Endothelial cell of umbilical vein (primary cell): ENCODE data around the gene C1QL4. TPM values are rescaled to one million over a fixed set of nuclear protein-coding genes. Genes with fewer than 3 reads are reported as not detected.

Experiments used
- BruUV-seq: library from RNA; stranded (reverse); fragments of 400-500 nt; replicated peaks from 2 replicates; lab custom pipeline; 2021; lab: Mats Ljungman, UMichigan
- CTCF ChIA-PET: fragments of 300-600, 350-600 bp; sonication (Branson Sonifier 250); formaldehyde crosslinking; loops from one replicate; lab custom pipeline; 2021; ENCODE audit warnings: antibody characterized with exemption, inconsistent platforms; lab: Charles Lee
- POLR2A ChIA-PET: fragments of 300-600, 350-600 bp; sonication (Branson Sonifier 250); formaldehyde crosslinking; loops from one replicate; lab custom pipeline; 2021; ENCODE audit warnings: antibody characterized with exemption, inconsistent platforms; lab: Charles Lee
- DNase-seq: peaks from one replicate; pipeline ENCODE4 v3.0.0-alpha.2; 2011; ENCODE audit warnings: low read depth, low spot score
- FAIRE-seq: peaks from 2 replicates; lab custom pipeline; 2011; peaks lifted over from hg19 to GRCh38; lab: Jason Lieb, UNC
- H2AFZ ChIP-seq: 2 replicates; pipeline ENCODE4 v1.6.0; 2012; ENCODE audit warnings: low read depth, low read length, control low read depth, inconsistent platforms
- H3K27ac ChIP-seq: 2 replicates; pipeline ENCODE4 v1.5.1; 2011; ENCODE audit warnings: low read depth, mild to moderate bottlenecking, control low read depth, low read length, moderate library complexity; ENCODE audit not compliant: insufficient read depth
- H3K27me3 ChIP-seq, 2 experiments: 2 replicates each; pipeline versions ENCODE4 v1.6.0 to v1.6.1; 2011; ENCODE audit warnings: low read length in 2 of 2, mixed read lengths in 1 of 2; ENCODE audit not compliant: control insufficient read depth in 2 of 2, insufficient read depth in 2 of 2
- H3K36me3 ChIP-seq, 2 experiments: 2 replicates in 1 of 2; 3 replicates in 1 of 2; pipeline ENCODE4 v1.5.1; 2011; ENCODE audit warnings: low read length in 2 of 2, mild to moderate bottlenecking in 1 of 2, moderate library complexity in 1 of 2; ENCODE audit not compliant: control insufficient read depth in 2 of 2, insufficient read depth in 2 of 2; ENCODE audit errors: extremely low read depth in 1 of 2
- H3K4me1 ChIP-seq: 3 replicates; pipeline ENCODE4 v1.5.1; 2011; ENCODE audit warnings: mild to moderate bottlenecking, low read length; ENCODE audit not compliant: control insufficient read depth, insufficient read depth; ENCODE audit errors: extremely low read depth
- H3K4me2 ChIP-seq: 2 replicates; pipeline ENCODE4 v1.6.1; 2011; ENCODE audit warnings: low read length, control low read depth, mixed read lengths; ENCODE audit not compliant: insufficient read depth
- H3K4me3 ChIP-seq, 3 experiments: fragments of 200-600 bp in 1 of 3; sonication (generic), shearing (Covaris generic) in 1 of 3; replicated peaks in 1 of 3; 2 replicates each; pipeline ENCODE4 v1.5.1; 2011 to 2016; ENCODE audit warnings: control low read depth in 3 of 3, low read length in 3 of 3, mild to moderate bottlenecking in 2 of 3, inconsistent platforms in 1 of 3, low read depth in 1 of 3, moderate library complexity in 1 of 3; ENCODE audit not compliant: insufficient read depth in 1 of 3
- H3K79me2 ChIP-seq: 2 replicates; pipeline ENCODE4 v1.6.0; 2012; ENCODE audit warnings: low read length, inconsistent platforms; ENCODE audit not compliant: control insufficient read depth, insufficient read depth
- H3K9ac ChIP-seq: replicated peaks from 2 replicates; pipeline ENCODE3; 2011; ENCODE audit warnings: low read length, control low read depth; ENCODE audit not compliant: insufficient read depth; ENCODE audit errors: extremely low read depth
- H3K9me1 ChIP-seq: replicated peaks from 3 replicates; pipeline ENCODE4 v1.6.0; 2011; ENCODE audit warnings: mild to moderate bottlenecking, low read length; ENCODE audit not compliant: control insufficient read depth, insufficient read depth; ENCODE audit errors: extremely low read depth
- H3K9me3 ChIP-seq: replicated peaks from 2 replicates; pipeline ENCODE4 v1.5.1; 2012; ENCODE audit warnings: low read length, inconsistent platforms; ENCODE audit not compliant: control insufficient read depth, insufficient read depth
- H4K20me1 ChIP-seq: replicated peaks from 2 replicates; pipeline ENCODE3; 2011; ENCODE audit warnings: mild to moderate bottlenecking, low read length; ENCODE audit not compliant: control insufficient read depth, insufficient read depth; ENCODE audit errors: extremely low read depth
- EZH2 ChIP-seq: IDR thresholded peaks from 2 replicates; pipeline ENCODE4 v1.6.1; 2012; ENCODE audit warnings: borderline replicate concordance, low read depth, mild to moderate bottlenecking, moderate library complexity, low read length, inconsistent platforms; ENCODE audit not compliant: severe bottlenecking
- FOS ChIP-seq: IDR thresholded peaks from 2 replicates; pipeline ENCODE4 v1.6.1; 2011; ENCODE audit warnings: mild to moderate bottlenecking, low read length, moderate library complexity, borderline replicate concordance; ENCODE audit not compliant: insufficient read depth
- GATA2 ChIP-seq: IDR thresholded peaks from 2 replicates; pipeline ENCODE4 v1.7.0; 2011; ENCODE audit warnings: low read depth, mild to moderate bottlenecking, moderate library complexity, mixed read lengths, low read length; ENCODE audit not compliant: insufficient read length, insufficient read depth
- JUN ChIP-seq: IDR thresholded peaks from 2 replicates; pipeline ENCODE4 v1.6.1; 2011; ENCODE audit warnings: borderline replicate concordance, low read depth; ENCODE audit not compliant: insufficient read length, insufficient read depth
- MYC ChIP-seq: IDR thresholded peaks from one replicate; pipeline ENCODE4 v1.6.1; 2011; ENCODE audit warnings: mild to moderate bottlenecking, low read depth, low read length
- POLR2A ChIP-seq: IDR thresholded peaks from 2 replicates; pipeline ENCODE4 v1.6.1; 2012; ENCODE audit warnings: low read depth, mild to moderate bottlenecking, control low read depth, low read length
- POLR2AphosphoS5 ChIP-seq: IDR thresholded peaks from 2 replicates; pipeline ENCODE4 v1.6.1; 2012; ENCODE audit warnings: low read depth, mild to moderate bottlenecking, control low read depth, low read length, moderate library complexity; ENCODE audit not compliant: insufficient read depth
- dilution Hi-C: fragments of 300-500 bp; cut with MboI; formaldehyde crosslinking; loops from one replicate; pipeline ENCODE4 v1.15.0; 2019; ENCODE audit warnings: low sequenced_read_pairs; ENCODE audit not compliant: extremely low pct_ligation_motif_present
- intact Hi-C: fragments of 100-400 bp; cut with micrococcal nuclease; formaldehyde crosslinking; loops from one replicate; pipeline ENCODE4 v1.10.0; 2022
- polyA plus RNA-seq, 4 experiments: library from polyadenylated mRNA; depleted of rRNA in 3 of 4; stranded (reverse) in 3 of 4; unstranded in 1 of 4; fragments of >200 nt; gene quantifications; 2 replicates each; pipeline versions ENCODE4 v1.2.1 to v1.2.3, GENCODE V29; 2011 to 2012; ENCODE audit warnings: missing spikeins in 1 of 4
- total RNA-seq: library from RNA; stranded (reverse); gene quantifications from 2 replicates; pipeline ENCODE4 v1.2.3, GENCODE V29; 2021
- TF ChIP-seq, protein P1 (sequence below): IDR thresholded peaks from 2 replicates; pipeline ENCODE4 v1.6.1; 2011; ENCODE audit not compliant: insufficient read depth, insufficient read length
- TF ChIP-seq, protein P2 (sequence below), 2 donors: IDR thresholded peaks; 1 replicate in 1 of 2; 2 replicates in 1 of 2; pipeline ENCODE4 v1.5.1; 2011; ENCODE audit warnings: low read length in 2 of 2, mild to moderate bottlenecking in 2 of 2, moderate library complexity in 2 of 2, control low read depth in 1 of 2, inconsistent platforms in 1 of 2, low read depth in 1 of 2; ENCODE audit not compliant: insufficient read depth in 1 of 2; ENCODE audit errors: extremely low read depth in 1 of 2

The C1QL4 gene
- total and polyA plus RNA-seq, 2 donors (not counting 3 experiments of a cell fraction or from before 2014, with no cell fraction given): not detected

DNA sequence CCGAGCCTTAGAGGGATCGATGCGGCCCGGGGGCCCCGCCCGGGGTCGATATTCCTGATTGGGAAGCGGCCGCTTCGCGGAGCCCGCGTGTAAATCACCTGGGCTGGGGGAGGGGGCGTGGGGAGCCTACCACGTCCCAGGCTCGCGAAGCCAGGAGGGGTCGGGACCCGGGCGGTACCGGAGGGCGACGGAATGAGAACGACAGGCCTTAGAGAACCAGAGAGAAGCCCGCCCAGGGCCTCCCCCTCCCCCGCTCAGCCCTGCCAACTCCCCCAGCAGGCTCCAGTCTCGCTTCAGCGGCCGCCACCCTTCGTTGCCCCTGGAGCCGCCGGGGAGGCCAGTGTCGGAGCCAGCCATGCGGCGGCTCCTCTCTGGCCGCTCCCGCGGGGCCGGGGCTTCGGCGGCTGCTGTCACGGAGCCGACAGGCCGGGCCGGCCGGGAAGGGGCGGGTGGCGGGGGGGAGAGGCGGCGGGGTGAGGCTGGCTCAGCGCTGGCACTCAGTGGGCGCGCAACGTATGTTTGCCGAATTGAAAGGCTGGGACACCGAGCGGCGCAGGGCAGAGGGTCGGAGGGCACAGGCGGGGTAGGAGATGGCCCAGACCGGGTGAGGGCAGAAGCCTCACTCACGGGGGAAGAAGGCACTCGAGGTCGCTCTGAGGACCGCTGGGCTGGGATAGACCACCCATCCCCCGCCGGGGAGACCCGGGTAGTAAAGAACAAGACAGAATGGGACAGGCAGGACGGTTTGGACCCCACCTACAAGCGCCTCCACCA is 8.2 kb upstream of the C1QL4 start:
- POLR2A ChIA-PET: no interaction called here

More for the DNA sequence above, 8.2 kb upstream of the C1QL4 start:
- dilution Hi-C loops: no loop called here
- intact Hi-C loops: loop anchor here (10.0 kb wide), 1 partner anchor 400 kb away; the partner anchor contains the start of gene TMBIM6
- CTCF ChIA-PET: interaction anchor here (1.6 to 8.0 kb wide), 5 partner anchors 10 to 234 kb away, joined by 6 to 280 read pairs (median 157); partner anchors contain the start of genes C1QL4 and PRPH
- Histone ChIP-seq H3K27me3 (peaks cover 41 to 58% of the 10 kb centered on the region in 2 experiments), H2AFZ (no peak overlapping the region), H3K4me3 (peak overlapping the region in 1 of 3 experiments; percentile 25), H3K36me3 (no peaks in the 10 kb centered on the region), H3K9me1 (no peaks in the 10 kb centered on the region), H3K9me3 (no peaks in the 10 kb centered on the region), H3K4me2 (peak overlapping the region; percentile 28), H3K79me2 (no peaks in the 10 kb centered on the region), H4K20me1 (no peaks in the 10 kb centered on the region), H3K27ac (no peak overlapping the region), H3K4me1 (peaks cover 40% of the 10 kb centered on the region), H3K9ac (no peak overlapping the region)
- no peak for FAIRE-seq
- no peak for DNase-seq
- no TSS peak for BruUV-seq
- TF ChIP-seq EZH2: no peak
- TF ChIP-seq, protein P1, sequence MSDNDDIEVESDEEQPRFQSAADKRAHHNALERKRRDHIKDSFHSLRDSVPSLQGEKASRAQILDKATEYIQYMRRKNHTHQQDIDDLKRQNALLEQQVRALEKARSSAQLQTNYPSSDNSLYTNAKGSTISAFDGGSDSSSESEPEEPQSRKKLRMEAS: no peak
- TF ChIP-seq MYC: no peak
- no peak for TF ChIP-seq POLR2AphosphoS5
- TF ChIP-seq GATA2: no peak
- no peak for TF ChIP-seq FOS
- TF ChIP-seq POLR2A: no peak
- TF ChIP-seq, protein P2, sequence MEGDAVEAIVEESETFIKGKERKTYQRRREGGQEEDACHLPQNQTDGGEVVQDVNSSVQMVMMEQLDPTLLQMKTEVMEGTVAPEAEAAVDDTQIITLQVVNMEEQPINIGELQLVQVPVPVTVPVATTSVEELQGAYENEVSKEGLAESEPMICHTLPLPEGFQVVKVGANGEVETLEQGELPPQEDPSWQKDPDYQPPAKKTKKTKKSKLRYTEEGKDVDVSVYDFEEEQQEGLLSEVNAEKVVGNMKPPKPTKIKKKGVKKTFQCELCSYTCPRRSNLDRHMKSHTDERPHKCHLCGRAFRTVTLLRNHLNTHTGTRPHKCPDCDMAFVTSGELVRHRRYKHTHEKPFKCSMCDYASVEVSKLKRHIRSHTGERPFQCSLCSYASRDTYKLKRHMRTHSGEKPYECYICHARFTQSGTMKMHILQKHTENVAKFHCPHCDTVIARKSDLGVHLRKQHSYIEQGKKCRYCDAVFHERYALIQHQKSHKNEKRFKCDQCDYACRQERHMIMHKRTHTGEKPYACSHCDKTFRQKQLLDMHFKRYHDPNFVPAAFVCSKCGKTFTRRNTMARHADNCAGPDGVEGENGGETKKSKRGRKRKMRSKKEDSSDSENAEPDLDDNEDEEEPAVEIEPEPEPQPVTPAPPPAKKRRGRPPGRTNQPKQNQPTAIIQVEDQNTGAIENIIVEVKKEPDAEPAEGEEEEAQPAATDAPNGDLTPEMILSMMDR (IDR thresholded peaks at IDR 0.05; ENCODE audit: extremely low read depth in 1 of 2, insufficient read depth in 1 of 2, low read depth in 1 of 2, low read length in 2 of 2): no peak
- TF ChIP-seq JUN: no peak
